GM19395 (cell line): ENCODE measurements around the gene MEI4.
"Not testable (repeated sequence)": the region's sequence is repeated elsewhere in the genome, so short reads cannot be mapped to it uniquely, and the experiment has no call there.

Experiments used
- ATAC-seq: cut with Tn5 transposase; IDR thresholded peaks from one replicate; pipeline ENCODE4 v1.9.1; 2021; ENCODE audit warnings: mild to moderate bottlenecking, moderate library complexity; ENCODE audit not compliant: unreplicated experiment

Gene MEI4

DNA sequence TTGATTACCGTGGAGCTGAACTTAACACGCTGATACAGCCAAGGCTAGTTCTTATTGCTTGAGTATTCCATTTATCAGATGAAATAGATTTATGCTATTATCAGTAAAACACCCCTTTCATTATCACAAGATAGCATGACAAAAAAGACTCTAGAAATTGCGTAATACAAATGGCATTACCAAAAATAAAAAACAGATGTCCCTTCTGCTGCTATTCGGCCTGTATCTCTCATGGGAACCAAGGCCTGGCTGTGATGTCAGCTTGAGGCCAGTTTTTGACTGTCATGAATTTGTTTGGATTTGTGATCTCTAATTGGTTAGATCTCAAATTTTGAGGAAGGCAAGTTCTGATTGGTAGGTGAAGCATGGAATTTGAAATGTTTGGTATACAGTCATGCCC is 25.2 kb downstream of the MEI4 start:
- ATAC-seq, result no peak

DNA sequence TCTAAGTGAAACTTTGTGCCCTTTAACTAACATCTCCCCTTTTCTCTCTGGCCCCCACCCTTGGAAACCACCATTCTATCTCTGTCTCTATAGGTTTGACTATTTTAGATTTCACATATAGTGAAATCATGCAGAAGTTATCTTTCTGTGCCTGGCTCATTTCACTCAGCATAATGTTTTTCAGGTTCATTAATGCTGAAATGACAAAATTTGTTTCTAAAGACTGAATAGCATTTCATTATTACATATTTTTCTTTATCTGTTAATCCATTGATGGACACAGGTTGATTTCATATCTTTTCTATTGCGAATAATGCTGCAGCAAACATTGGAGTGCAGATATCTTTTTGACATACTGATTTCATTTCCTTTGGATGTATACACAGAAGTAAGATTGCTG is 30.7 kb downstream of the MEI4 start:
- ATAC-seq, result no peak

GRCh38 chr6:77686931-77687330 is 34.1 kb downstream of the MEI4 start:
- ATAC-seq, result no peak

GRCh38 chr6:77688649-77689048 is 35.8 kb downstream of the MEI4 start:
- ATAC-seq, result no peak

DNA sequence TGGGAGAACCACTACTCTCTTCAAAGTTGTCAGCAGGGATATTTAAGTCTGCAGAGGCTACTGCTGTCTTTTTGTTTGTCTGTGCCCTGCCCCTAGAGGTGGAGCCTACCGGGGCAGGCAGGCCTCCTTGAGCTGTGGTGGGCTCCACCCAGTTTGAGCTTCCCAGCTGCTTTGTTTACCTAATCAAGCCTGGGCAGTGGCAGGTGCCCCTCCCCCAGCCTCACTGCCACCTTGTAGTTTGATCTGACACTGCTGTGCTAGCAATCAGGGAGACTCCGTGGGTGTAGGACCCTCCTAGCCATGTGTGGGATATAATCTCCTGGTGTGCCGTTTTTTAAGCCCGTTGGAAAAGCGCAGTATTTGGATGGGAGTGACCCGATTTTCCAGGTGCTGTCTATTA is 47.3 kb downstream of the MEI4 start:
- not testable (repeated sequence) for ATAC-seq

- no peak for ATAC-seq
These were observed 54.8 kb downstream of the MEI4 start for GRCh38 chr6:77707603-77708002.

DNA sequence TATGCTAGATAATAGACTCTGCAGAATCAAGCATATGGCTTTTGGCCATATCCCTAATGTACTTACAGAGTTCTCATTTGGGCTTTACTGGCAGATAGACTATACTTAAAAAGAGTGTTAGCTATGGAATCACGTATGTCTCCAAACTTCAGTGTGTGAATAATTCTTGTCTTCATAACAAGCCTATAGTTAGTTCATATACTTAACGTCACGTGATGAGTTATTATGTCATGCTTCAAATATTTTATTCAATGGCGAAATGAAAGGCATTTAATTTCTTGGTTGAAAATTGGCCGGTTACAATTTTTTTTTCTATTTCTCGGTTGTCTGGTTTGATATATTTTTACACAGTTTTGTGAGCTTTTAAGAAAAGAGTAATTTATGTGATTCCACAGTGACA is 62.7 kb downstream of the MEI4 start:
- ATAC-seq, result no peak

DNA sequence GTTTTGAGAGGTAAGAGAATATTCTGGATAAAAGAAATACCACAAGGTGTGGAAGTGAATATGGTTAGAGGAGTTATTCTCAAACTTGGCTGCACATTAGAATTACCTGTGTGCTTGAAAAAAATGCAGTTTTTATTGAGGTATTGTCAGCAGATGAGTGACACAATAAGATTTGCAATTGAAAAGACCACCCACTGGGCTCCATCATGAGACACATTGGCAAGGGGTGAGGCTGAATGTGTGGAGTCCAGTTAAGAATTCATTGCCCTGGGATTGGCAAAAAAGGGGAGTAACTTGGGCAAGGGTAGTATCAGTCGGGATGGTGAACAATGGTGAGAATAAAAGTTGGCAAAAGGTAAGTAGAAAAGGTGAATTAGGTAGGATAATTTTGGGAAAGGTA is 63.5 kb downstream of the MEI4 start:
- ATAC-seq, result no peak

- not testable (repeated sequence) for ATAC-seq
These were observed 83.2 kb downstream of the MEI4 start for GRCh38 chr6:77736010-77736409.

DNA sequence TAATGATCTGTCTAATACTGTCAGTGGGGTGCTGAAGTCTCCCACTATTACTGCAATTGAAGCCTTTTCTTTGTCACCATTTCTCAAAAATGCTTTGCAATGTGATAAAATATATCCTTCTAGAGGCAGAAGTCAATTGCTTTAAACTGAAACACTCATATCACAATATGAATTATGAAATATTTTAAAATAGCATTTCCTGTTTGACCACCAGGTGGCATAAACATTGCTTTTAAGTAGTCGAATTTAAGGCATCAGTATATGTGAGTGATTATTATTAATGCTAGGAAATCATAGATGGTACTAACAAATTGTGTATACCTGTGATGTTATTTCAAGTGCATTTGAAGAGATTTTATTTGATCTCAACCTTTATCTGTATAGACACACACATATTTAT is 87.5 kb downstream of the MEI4 start:
- no peak for ATAC-seq

DNA sequence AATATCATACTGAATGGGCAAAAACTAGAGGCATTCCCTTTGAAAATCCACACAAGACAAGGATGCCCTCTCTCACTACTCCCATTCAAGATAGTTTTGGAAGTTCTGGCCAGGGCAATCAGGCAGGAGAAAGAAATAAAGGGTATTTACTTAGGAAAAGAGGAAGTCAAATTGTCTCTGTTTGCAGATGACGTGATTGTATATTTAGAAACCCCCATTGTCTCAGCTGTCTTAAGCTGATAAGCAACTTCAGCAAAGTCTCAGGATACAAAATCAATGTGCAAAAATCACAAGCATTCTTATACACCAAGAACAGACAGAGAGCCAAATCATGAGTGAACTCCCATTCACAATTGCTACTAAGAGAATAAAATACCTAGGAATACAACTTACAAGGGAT is 99.3 kb downstream of the MEI4 start:
- ATAC-seq, result not testable (repeated sequence)

- ATAC-seq, result no peak
These were observed 109.5 kb downstream of the MEI4 start for GRCh38 chr6:77762386-77762785.

DNA sequence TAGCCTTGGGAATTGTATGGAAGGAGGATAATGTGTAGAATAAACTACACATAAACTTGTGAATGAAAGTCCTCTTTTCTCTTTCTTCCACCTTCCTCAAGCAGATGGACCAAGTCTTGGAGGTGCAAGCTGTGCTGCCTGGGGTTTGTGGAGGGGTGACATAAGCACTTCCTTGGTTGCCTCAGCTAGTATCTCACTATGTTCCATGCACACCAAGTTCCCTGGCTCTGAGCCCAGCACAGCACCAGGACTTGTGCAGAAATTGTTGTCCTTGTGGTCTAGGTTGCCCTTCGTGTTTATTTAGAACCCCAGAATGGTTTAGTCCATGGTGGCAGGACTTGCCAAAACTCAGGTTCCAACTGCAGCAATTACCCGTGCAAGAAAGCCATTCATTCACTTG is 110.3 kb downstream of the MEI4 start:
- no peak for ATAC-seq

- no peak for ATAC-seq
These were observed 111.5 kb downstream of the MEI4 start for GRCh38 chr6:77764364-77764763.

DNA sequence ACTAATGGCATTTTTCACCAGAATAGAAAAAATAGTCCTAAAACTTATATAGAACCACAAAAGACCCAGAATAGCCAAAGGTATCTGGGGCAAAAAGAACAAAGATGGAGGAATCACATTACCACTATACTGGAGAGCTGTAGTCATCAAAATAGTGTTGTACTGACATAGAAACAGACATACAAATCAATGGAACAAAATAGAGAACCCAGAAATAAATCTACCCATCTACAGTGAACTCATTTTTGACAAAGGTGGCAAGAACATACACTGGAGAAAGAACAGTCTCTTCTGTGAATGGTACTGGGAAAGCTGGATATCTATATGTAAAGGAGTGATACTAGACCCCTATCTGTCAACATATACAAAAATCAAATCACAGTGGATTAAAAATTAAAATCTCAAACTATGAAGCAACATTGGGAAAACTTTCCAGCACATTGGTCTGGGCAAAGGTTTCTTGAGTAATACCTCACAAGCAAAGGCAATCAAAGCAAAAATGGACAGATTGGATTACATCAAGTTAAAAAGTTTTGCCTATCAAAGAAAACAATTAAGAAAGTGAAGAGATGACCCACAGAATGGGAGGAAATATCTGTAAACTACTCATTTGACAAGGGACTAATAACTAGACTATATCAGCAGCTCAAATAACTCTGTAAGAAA is 120.5 kb downstream of the MEI4 start:
- ATAC-seq, result no peak

DNA sequence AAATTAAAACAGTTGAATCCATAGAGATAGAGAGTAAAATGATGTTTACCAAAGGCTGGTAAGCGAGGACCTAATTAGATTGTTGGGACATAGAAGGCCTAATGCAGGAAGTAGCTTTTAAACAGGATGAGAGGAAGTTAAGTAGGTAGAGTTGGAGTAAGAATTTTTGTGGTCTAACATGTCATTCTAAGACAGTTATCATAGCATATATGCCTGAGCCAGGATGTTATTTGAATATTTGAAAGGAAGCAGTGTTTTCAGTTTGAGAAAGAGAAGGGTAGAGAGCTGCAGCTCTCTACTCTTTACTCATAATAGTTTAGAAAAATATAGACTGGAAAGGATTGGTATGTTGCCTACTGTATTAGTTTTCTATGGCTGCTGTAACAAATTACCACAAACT is 121.6 kb downstream of the MEI4 start:
- no peak for ATAC-seq

DNA sequence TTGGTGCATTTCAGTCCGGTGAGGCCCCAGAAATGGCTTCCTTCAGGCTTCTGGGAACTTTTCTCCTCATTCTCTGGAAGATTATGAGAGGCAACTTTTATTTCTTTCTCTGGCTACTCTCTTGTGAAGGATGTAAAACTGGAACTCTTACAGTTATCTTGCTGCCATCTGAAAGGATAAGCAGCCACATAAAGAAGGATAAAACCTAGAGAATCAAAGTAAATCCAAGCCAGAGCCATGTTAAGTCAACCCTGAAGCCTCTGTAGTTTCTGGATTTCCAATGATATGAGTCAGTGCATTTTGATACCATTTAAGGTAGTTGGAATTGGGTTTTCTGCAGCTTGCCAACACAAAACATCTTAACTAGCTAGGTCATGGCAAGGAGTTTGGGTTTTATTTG is 123.6 kb downstream of the MEI4 start:
- no peak for ATAC-seq

GRCh38 chr6:77778527-77778926 is 125.7 kb downstream of the MEI4 start:
- no peak for ATAC-seq

DNA sequence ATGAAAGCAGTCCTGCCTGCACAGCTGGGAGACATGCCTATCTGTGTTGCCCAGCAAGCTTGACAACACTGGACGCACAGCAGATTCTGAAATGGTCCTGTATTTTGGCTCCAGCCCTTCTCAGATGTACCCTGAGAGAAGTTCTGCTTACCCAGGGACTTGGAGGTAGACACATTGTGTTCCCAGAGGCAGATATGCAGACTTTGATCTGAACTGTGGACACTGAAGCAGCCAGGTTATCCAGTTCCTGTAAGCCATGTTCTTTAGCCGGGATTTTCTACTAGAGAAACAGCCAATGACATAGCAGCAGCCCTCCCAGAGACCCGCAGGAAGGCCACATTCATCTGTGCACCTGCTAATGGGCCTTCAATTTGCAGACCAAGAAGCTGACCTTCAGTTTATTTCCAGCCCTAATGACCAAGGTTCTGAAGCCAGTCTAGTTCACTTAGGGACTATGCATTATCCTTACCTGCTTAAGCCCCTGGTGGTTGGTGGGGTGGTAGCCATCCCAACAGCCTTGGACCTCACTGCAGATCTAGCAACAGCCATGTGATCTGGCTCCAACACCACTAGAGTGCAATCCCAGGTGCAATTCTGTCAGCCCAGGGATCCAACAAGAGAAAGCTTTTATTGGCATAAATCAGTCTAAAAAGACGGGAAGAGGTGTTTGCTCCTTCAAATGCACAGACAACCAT is 134.2 kb downstream of the MEI4 start:
- ATAC-seq, result no peak

GRCh38 chr6:77796824-77797809 is 144.3 kb downstream of the MEI4 start:
- ATAC-seq, result no peak

DNA sequence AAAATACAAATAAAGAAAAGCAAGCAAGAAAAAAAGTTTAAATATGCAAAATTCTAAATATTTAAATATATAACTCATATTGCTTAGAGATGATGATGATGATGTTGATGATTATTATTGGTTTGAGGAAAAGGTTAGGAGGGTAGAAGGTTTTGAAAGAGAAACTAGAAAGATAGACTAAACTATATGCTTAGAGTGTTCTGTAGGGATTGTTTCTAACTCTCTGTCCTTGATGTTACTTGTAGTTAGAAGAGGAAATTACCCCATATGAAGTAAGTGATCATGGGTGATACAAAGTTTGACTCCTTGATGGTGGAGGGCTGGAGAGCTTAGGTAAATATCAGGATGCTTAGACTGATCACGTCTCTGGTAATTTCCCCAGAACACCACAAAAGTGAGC is 159.5 kb downstream of the MEI4 start:
- ATAC-seq, result no peak

DNA sequence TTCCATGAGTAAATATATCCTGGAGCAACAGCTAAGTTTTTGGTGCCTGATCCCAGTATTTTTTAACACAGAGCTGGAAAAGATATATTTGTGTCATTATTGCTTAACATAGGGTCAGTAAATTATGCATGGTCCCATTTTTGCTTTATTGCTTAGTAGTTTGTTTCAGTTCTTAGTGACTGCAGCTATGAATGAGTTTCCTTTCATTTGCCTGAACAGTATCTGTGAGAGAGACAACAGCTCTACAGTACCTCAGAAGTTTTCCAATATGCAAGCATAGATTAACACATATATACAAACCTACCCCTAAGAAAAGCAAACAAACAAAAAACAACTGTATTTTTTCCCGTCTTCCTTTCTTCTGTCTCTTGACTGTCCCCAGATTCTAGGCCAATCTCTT is 160.3 kb downstream of the MEI4 start:
- ATAC-seq, result no peak
